Measurements from ENCODE around the gene KLHDC1. TPM values are rescaled to one million over a fixed set of nuclear protein-coding genes. Genes with fewer than 3 reads are reported as not detected.

Gene KLHDC1
- total RNA-seq, 1 experiment from 2014 or later, result 1.7 TPM

Small RNA genes lying within 50 kb of the gene (small RNA-seq; reads per million reads assigned to genes)
- gene RNU6ATAC30P, result not detected

Other genes starting within 250 kb of the KLHDC1 start
- 4,193 and 11,491 TPM in 2 replicates for gene RPS29, start 106.7 kb upstream of the KLHDC1 start, total RNA-seq (2014; rRNA removed; shearing (Covaris generic); ENCODE audit: low replicate concordance)
- gene LRR1, start 94.2 kb upstream of the KLHDC1 start, total RNA-seq (2014; rRNA removed; shearing (Covaris generic); ENCODE audit: low replicate concordance), result 62.1 and 75.1 TPM in 2 replicates
- 396 and 770 TPM in 2 replicates for gene RPL36AL, start 72.5 kb upstream of the KLHDC1 start, total RNA-seq (2014; rRNA removed; shearing (Covaris generic); ENCODE audit: low replicate concordance)
- gene MGAT2, start 72.3 kb upstream of the KLHDC1 start, total RNA-seq (2014; rRNA removed; shearing (Covaris generic); ENCODE audit: low replicate concordance), result 74.0 and 82.5 TPM in 2 replicates
- gene DNAAF2, start 57.9 kb upstream of the KLHDC1 start, total RNA-seq (2014; rRNA removed; shearing (Covaris generic); ENCODE audit: low replicate concordance), result 23.1 and 29.7 TPM in 2 replicates
- 21.0 and 51.0 TPM in 2 replicates for gene POLE2, start 4.9 kb upstream of the KLHDC1 start, total RNA-seq (2014; rRNA removed; shearing (Covaris generic); ENCODE audit: low replicate concordance)
- 148 and 167 TPM in 2 replicates for gene KLHDC2, start 75.0 kb downstream of the KLHDC1 start, total RNA-seq (2014; rRNA removed; shearing (Covaris generic); ENCODE audit: low replicate concordance)
- gene NEMF, start 159.7 kb downstream of the KLHDC1 start, total RNA-seq (2014; rRNA removed; shearing (Covaris generic); ENCODE audit: low replicate concordance), result 66.7 and 160 TPM in 2 replicates
- 55.0 and 58.9 TPM in 2 replicates for gene ARF6, start 200.0 kb downstream of the KLHDC1 start, total RNA-seq (2014; rRNA removed; shearing (Covaris generic); ENCODE audit: low replicate concordance)